ENCODE data around the gene EXOC3L4.

The EXOC3L4 gene

GRCh38 chr14:103132381-103133209 is 38.1 kb downstream of the EXOC3L4 start:
- no peak for ATAC-seq
- TF ChIP-seq OSR1 (CRISPR knock-in tag; IDR thresholded peaks at IDR 0.05), result no peak

- ATAC-seq, result no peak
Observed at GRCh38 chr14:103133210-103134140, 39.0 kb downstream of the EXOC3L4 start.

GRCh38 chr14:103134405-103134804 is 39.9 kb downstream of the EXOC3L4 start:
- TF ChIP-seq POU6F1 (CRISPR knock-in tag; IDR thresholded peaks at IDR 0.05; ENCODE audit: borderline replicate concordance, low read depth) (no peak), ZNF565 (CRISPR knock-in tag; conservative IDR thresholded peaks at IDR 0.05; ENCODE audit: low read depth) (no peak), ZNF70 (CRISPR knock-in tag; IDR thresholded peaks at IDR 0.05) (no peak), OSR1 (CRISPR knock-in tag; IDR thresholded peaks at IDR 0.05) (no peak), CSDC2 (CRISPR knock-in tag; IDR thresholded peaks at IDR 0.05) (no peak), ZC3H10 (CRISPR knock-in tag; IDR thresholded peaks at IDR 0.05) (no peak), CSRNP3 (CRISPR knock-in tag; IDR thresholded peaks at IDR 0.05) (no peak), ESRRG (CRISPR knock-in tag; IDR thresholded peaks at IDR 0.05) (no peak), CREB5 (CRISPR knock-in tag; IDR thresholded peaks at IDR 0.05; ENCODE audit: low read depth) (no peak), PPARA (CRISPR knock-in tag; IDR thresholded peaks at IDR 0.05; ENCODE audit: borderline replicate concordance) (no peak), BACH2 (CRISPR knock-in tag; IDR thresholded peaks at IDR 0.05; ENCODE audit: borderline replicate concordance) (no peak), ZFP30 (CRISPR knock-in tag; IDR thresholded peaks at IDR 0.05) (no peak), ARNTL (CRISPR knock-in tag; IDR thresholded peaks at IDR 0.05; ENCODE audit: borderline replicate concordance, low read depth) (no peak), RARB (CRISPR knock-in tag; IDR thresholded peaks at IDR 0.05) (no peak), ZFP3 (CRISPR knock-in tag; IDR thresholded peaks at IDR 0.05) (no peak), ISL1 (CRISPR knock-in tag; IDR thresholded peaks at IDR 0.05) (no peak), PATZ1 (CRISPR knock-in tag; IDR thresholded peaks at IDR 0.05; ENCODE audit: borderline replicate concordance) (no peak), SNAI2 (CRISPR knock-in tag; IDR thresholded peaks at IDR 0.05) (no peak), TSHZ2 (CRISPR knock-in tag; IDR thresholded peaks at IDR 0.05) (no peak), TOX (CRISPR knock-in tag; IDR thresholded peaks at IDR 0.05; ENCODE audit: borderline replicate concordance) (no peak)
- ATAC-seq, result no peak

More at GRCh38 chr14:103133210-103134140, 39.0 kb downstream of the EXOC3L4 start:
- TF ChIP-seq ZC3H10 (CRISPR knock-in tag; IDR thresholded peaks at IDR 0.05) (no peak), CSRNP3 (CRISPR knock-in tag; IDR thresholded peaks at IDR 0.05) (no peak), CSDC2 (CRISPR knock-in tag; IDR thresholded peaks at IDR 0.05) (no peak)
